Right ventricle myocardium inferior (tissue), 1 donor: Measurements from ENCODE around the gene SPATA20. TPM values are rescaled to one million over a fixed set of nuclear protein-coding genes. Genes with fewer than 3 reads are reported as not detected.
A peak's percentile ranks its signal among the peaks of the same experiment; 100 is the strongest.

Experiments
- ATAC-seq: fragments of 200-7000 bp; cut with Tn5 transposase; one replicate; pipeline ENCODE4 v1.9.1; 2020; ENCODE audit warnings: mild to moderate bottlenecking, moderate library complexity
- DNase-seq: peaks from one replicate; pipeline ENCODE4 v3.0.0; 2021; ENCODE audit errors: missing footprints
- intact Hi-C: fragments of 100-400 bp; cut with DNase I; formaldehyde crosslinking; loops from one replicate; pipeline ENCODE4 v1.11.0; 2022
- total RNA-seq: library from RNA; stranded (reverse); fragmentation: NEBNext Ultra II Directional; extraction: Animal tissue kit (Norgen Biotek cat#: 25700); gene quantifications from one replicate; pipeline ENCODE4 v1.2.1, GENCODE V29; 2021
- donor health status: DM: no; HTN: yes; CAD: no; lungs with severe emphysema.

Gene SPATA20
- total RNA-seq, 1 donor from 2014 or later, result 60.4 TPM

DNA sequence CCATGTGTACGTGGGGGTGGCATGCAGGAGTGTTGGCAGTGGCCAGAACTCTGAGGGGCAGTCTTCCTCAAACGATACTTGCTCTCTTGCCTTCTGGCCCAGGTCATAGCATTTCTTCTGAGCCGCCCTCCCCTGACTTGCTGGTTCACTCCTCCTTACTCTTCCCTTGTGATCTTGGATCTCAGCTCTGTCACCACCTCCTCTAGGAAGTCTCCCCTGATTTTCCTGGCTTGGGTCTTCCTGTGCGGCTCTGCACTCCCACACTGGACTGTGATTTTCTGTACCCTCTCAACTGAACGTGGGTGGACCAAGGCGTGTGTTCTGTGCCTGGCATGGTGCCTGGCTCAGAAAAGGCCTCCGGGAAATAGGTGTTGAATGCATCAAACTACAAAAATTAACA, 11.6 kb upstream of the SPATA20 start:
- no peak for ATAC-seq
- no peak for DNase-seq
- intact Hi-C loops, result no loop called here

- DNase-seq (no peak), ATAC-seq (no peak)
- intact Hi-C loops, result no loop called here
Measured at GRCh38 chr17:50536683-50537646, 10.0 kb upstream of the SPATA20 start.

- no peak for DNase-seq
- no peak for ATAC-seq
- intact Hi-C loops, result no loop called here
Measured at GRCh38 chr17:50537721-50538548, 9.0 kb upstream of the SPATA20 start.

DNA sequence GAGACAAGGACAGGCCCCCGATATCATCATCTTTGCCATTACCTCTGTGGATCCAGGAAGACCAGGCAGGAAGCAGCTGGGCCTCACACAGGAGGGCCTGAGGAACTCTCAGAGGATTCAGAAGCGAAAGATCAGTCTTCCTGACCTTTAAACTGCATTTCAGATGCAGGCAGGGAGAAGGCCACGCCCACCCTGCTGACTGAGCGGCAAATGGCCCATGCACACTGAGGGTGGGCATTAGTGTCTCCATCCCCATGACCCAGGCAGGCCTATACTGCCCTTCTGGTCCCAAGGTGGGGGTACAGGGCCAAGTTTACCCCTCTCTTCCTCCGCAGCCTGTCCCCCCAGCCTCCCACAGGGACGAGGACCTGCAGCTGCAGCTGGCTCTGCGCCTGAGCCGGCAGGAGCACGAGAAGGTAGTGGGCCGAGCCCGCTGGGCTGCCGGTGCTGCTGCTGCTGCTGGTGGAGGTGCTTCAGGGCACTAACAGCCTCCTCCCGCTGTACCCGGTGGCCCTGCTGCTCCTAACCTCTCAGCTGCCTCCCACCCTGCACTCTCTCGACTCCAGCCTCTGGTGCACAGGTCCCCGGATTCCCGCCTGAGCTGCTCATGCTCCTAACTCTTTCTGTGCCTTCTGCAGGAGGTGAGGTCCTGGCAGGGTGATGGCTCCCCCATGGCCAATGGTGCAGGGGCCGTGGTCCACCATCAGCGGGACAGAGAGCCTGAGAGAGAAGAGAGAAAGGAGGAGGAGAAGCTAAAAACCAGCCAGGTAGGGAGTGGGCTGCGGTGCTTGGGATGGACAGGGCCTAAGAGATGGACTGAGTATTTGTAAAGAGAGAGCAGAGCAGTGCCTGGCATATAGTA, 8.2 kb upstream of the SPATA20 start:
- intact Hi-C loops, result no loop called here
- no peak for ATAC-seq

DNA sequence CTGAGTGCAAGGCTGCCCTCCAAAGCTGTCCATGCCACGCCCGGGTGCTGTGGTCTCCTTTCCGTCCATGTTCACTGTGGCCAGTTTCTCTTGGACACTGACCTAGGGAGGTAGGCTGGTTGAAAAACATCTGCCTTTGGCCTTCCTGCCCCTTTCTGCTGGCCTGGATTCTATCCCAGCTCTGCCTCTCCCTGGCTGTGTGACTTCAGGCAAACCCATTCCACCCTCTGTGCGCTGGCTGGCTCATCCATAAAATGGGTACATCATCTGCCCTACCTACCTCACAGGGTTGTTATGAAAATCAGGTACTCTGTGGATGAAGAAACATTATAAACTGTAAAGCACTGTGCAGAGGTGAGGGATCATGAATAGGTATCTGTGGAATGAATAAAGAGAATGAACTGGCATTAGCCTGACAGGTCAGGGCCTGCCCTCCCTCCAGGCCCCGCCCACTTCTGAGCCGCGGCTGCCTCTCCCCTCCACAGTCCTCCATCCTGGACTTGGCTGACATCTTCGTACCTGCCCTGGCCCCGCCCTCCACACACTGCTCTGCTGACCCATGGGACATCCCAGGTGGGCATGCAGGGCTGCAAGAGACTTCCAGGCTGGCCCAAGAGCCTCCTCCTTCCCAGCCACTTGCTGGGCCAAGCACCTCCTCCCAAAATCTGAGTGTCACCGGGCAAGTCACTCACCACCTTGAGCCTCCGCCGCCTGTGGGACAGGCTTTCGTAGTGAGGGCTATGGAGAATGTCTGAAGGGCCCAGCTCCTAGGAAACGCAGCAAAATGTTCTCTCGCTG, 7.0 kb upstream of the SPATA20 start:
- intact Hi-C loops, result loop anchor here (10.0 kb wide), 1 partner anchor 415 kb away; no protein-coding TSS in a partner anchor
- ATAC-seq, result no peak
- DNase-seq, result no peak

More for the DNA sequence above, 8.2 kb upstream of the SPATA20 start:
- no peak for DNase-seq

DNA sequence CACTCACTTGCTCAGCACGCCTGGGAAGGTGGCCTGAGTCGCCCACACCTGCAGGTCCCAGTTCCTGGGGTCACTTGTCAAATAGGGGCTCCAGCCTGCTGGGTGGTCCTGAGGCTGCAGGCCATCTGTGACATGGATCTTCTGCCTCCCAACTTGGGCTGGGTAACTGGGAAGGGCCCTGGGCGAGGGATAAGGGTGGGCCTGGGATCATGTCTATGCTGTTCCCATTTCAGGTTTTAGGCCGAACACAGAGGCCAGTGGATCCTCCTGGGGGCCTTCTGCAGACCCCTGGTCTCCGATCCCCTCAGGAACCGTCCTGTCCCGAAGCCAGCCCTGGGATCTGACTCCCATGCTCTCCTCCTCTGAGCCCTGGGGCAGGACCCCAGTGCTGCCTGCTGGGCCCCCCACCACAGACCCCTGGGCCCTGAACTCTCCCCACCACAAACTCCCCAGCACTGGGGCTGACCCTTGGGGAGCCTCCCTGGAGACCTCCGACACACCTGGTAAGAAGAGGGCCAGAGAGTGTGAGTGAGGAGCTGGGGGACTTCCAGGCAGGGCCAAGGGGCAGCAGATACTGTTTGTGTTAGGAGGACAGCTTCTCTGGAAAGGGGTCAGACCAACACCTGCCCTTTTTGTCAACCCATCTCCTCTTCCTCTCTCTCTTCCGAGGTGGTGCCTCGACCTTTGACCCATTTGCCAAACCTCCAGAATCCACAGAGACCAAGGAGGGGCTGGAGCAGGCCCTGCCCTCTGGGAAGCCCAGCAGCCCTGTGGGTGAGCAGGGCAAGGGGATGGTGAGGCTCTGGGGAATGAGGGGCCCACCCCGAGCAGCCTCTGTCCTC, 6.2 kb upstream of the SPATA20 start:
- intact Hi-C loops, result loop anchor here (10.0 kb wide), 1 partner anchor 414 kb away; no protein-coding TSS in a partner anchor
- no peak for DNase-seq
- no peak for ATAC-seq

DNA sequence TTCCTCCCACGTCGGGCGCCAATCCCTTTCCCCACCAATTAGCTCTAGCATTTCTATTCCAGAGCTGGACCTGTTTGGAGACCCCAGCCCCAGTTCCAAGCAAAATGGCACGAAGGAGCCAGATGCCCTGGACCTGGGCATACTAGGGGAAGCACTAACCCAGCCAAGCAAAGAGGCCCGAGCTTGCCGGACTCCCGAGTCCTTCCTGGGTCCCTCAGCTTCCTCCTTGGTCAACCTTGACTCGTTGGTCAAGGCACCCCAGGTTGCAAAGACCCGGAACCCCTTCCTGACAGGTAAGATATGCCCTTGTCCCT, 5.6 kb upstream of the SPATA20 start:
- no peak for DNase-seq
- ATAC-seq, result no peak
- intact Hi-C loops, result loop anchor here (10.0 kb wide), 1 partner anchor 413 kb away; no protein-coding TSS in a partner anchor

- DNase-seq (peak; percentile 94), ATAC-seq (peak; percentile 93)
- intact Hi-C loops, result loop anchor here (2.0 to 10.0 kb wide), 3 partner anchors 33 to 413 kb away; partner anchors contain the start of gene MYCBPAP
Measured at GRCh38 chr17:50541716-50542688, 5.0 kb upstream of the SPATA20 start.

GRCh38 chr17:50542795-50543774, 3.9 kb upstream of the SPATA20 start:
- DNase-seq (no peak), ATAC-seq (no peak)
- intact Hi-C loops, result loop anchor here (2.0 to 10.0 kb wide), 3 partner anchors 34 to 412 kb away; partner anchors contain the start of gene MYCBPAP

DNA sequence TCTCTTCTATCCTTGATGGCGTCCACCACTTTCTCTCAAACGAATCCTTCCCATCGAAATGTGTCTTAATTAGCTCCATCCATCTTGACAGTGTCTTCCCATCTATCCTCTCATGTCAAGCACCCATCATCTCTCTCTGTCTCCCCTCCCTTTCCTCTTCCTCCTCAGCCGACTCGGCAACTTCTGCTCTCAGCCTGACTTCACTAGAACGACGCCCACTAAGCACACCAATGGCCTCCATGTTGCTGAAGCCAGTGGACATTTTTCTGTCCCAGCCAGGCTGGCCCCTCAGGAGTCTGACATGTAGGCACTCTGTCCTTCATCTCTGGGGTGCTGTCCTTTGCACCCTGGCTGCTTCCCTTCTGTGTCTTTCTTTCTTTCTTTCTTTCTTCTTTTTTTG, 2.5 kb upstream of the SPATA20 start:
- DNase-seq (no peak), ATAC-seq (no peak)
- intact Hi-C loops, result loop anchor here (10.0 kb wide), 1 partner anchor 410 kb away; no protein-coding TSS in a partner anchor

GRCh38 chr17:50545311-50545710, 1.7 kb upstream of the SPATA20 start:
- ATAC-seq, result no peak
- no peak for DNase-seq
- intact Hi-C loops, result loop anchor here (5.0 to 10.0 kb wide), 2 partner anchors 137 to 409 kb away; no protein-coding TSS in a partner anchor

DNA sequence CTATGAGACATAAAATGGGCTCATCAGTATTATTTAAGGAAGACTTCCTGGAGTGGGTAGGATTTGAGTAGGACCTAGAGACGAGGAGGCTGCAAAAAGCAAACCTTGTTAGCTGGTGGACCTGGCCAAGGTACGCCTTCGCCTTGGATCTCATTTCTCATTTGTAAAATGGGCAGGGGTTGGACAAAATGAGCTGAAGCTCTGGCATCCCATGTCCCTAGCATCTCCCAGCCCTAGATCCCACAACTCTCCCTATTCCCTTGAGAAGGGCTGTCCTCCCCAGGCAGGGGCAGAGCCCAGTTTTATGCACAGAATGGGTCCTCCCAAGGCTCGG, 306 bp upstream of the SPATA20 start:
- DNase-seq (no peak), ATAC-seq (no peak)
- intact Hi-C loops, result loop anchor here (1.0 to 10.0 kb wide), 4 partner anchors 80 to 408 kb away; no protein-coding TSS in a partner anchor

DNA sequence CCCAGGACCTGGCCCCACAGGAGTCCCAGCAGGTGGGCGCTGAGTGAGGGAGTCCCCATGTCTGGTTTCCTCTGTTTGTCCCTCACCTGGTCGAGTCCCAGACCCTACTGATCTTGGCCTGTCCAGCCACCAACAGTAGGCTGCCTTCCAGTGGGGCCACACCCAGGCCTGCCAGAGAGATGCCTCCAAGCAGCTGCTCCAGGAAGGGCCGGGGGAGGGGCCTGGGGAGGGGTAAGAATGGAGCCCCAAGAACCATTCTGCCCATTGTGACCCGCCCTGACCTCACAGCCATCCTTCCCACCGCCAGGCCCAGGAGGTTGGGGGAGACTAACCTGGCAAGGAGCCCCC, 736 bp downstream of the SPATA20 start:
- ATAC-seq (no peak), DNase-seq (no peak)
- intact Hi-C loops, result loop anchor here (1.0 to 10.0 kb wide), 4 partner anchors 79 to 407 kb away; no protein-coding TSS in a partner anchor

- DNase-seq (no peak), ATAC-seq (no peak)
- intact Hi-C loops, result loop anchor here (5.0 to 10.0 kb wide), 2 partner anchors 133 to 406 kb away; no protein-coding TSS in a partner anchor
Measured at GRCh38 chr17:50548831-50549230, 1.9 kb downstream of the SPATA20 start.
